Uterus (tissue), 2 donors: ENCODE data around the gene ARMS2.

Experiments used
- POLR2A ChIP-seq, 2 donors: fragments of 450-650 bp; IDR thresholded peaks; one replicate each; pipeline ENCODE4 v1.6.1; 2016; ENCODE audit warnings: antibody characterized with exemption in 2 of 2, mild to moderate bottlenecking in 1 of 2, moderate library complexity in 1 of 2
- TF ChIP-seq, protein P1 (sequence below), 4 experiments: fragments of 200-600 bp in 2 of 4; fragments of 450-650 bp in 2 of 4; sonication (generic) in 2 of 4; IDR thresholded peaks; one replicate each; pipeline ENCODE4 v1.5.1; 2016 to 2019; ENCODE audit warnings: antibody characterized with exemption in 4 of 4, mild to moderate bottlenecking in 2 of 4, moderate library complexity in 1 of 4

DNA sequence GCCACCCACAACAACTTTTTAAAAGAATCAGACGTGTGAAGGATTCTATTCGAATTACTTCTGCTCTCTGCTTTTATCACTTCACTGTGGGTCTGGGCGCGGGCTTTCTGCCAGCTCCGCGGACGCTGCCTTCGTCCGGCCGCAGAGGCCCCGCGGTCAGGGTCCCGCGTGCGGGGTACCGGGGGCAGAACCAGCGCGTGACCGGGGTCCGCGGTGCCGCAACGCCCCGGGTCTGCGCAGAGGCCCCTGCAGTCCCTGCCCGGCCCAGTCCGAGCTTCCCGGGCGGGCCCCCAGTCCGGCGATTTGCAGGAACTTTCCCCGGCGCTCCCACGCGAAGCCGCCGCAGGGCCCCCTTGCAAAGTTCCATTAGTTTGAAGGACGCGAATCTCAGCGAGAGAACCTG is 6.4 kb downstream of the ARMS2 start:
- TF ChIP-seq, protein P1, sequence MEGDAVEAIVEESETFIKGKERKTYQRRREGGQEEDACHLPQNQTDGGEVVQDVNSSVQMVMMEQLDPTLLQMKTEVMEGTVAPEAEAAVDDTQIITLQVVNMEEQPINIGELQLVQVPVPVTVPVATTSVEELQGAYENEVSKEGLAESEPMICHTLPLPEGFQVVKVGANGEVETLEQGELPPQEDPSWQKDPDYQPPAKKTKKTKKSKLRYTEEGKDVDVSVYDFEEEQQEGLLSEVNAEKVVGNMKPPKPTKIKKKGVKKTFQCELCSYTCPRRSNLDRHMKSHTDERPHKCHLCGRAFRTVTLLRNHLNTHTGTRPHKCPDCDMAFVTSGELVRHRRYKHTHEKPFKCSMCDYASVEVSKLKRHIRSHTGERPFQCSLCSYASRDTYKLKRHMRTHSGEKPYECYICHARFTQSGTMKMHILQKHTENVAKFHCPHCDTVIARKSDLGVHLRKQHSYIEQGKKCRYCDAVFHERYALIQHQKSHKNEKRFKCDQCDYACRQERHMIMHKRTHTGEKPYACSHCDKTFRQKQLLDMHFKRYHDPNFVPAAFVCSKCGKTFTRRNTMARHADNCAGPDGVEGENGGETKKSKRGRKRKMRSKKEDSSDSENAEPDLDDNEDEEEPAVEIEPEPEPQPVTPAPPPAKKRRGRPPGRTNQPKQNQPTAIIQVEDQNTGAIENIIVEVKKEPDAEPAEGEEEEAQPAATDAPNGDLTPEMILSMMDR (IDR thresholded peaks at IDR 0.05) = no peak
- no peak for TF ChIP-seq POLR2A (IDR thresholded peaks at IDR 0.05)
